Right lobe of liver (tissue), 4 donors: ENCODE results near the gene DOCK2.

Source experiments
- CTCF ChIP-seq, 4 donors: fragments of 200-600 bp in 3 of 4; fragments of 450-650 bp in 1 of 4; IDR thresholded peaks; one replicate each; pipeline versions ENCODE4 v1.5.1 to v1.8.0; 2016 to 2022; ENCODE audit warnings: antibody characterized with exemption in 4 of 4, mild to moderate bottlenecking in 2 of 4
- POLR2A ChIP-seq: fragments of 450-650 bp; IDR thresholded peaks from one replicate; pipeline ENCODE4 v1.6.1; 2017; ENCODE audit warnings: antibody characterized with exemption, mild to moderate bottlenecking
- donor health status: DM: no; HTN: no; CAD: no.
- donor health status: DM: no; HTN: no; CAD: no.
- donor health status: DM: no; HTN: yes; CAD: no.

DNA sequence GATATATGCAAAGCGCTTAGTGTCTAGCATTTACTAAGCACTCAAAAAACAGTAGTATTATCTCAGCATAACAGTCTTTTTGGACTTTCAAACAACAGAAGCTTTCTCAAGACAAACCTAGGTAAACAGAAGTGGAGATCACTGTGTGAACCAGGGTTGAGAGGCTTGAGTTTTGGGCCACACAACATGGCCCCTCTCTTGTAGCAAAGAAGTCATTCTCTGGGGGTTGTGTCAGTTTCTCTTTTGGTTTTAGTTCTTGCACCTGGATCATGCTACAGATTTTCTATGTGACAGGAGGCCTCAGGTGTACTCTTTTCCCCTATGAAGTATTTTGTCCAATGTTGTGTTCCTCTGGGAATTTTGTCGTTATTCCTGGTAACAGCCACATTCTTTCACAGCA is 313.3 kb downstream of the DOCK2 start:
- TF ChIP-seq CTCF (IDR thresholded peaks at IDR 0.05) (no peak), POLR2A (no peak)
